GM21619 (cell line): ENCODE results near the gene SORCS1.

Source experiments
- ATAC-seq: cut with Tn5 transposase; IDR thresholded peaks from one replicate; pipeline ENCODE4 v1.9.1; 2021; ENCODE audit not compliant: unreplicated experiment

Gene SORCS1

DNA sequence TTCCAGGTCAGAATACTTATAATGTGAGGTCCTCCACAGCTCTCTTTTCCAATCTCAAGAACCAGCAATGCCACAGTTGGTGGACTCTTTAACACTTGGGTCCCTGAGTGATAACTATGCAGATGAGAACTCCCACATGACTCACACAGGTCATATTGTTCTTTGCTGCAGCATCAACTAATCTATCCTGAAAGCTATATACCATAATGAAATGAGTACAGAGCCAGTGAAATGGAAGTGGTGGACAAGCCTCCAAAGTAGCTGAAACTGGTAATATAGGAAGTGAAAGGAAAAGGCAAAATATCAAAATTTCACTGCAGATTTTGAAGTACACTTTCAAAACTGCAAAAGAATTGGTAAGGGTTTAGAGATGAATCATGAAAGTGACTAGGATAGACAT lies 45.6 kb downstream of the SORCS1 start:
- ATAC-seq = no peak

DNA sequence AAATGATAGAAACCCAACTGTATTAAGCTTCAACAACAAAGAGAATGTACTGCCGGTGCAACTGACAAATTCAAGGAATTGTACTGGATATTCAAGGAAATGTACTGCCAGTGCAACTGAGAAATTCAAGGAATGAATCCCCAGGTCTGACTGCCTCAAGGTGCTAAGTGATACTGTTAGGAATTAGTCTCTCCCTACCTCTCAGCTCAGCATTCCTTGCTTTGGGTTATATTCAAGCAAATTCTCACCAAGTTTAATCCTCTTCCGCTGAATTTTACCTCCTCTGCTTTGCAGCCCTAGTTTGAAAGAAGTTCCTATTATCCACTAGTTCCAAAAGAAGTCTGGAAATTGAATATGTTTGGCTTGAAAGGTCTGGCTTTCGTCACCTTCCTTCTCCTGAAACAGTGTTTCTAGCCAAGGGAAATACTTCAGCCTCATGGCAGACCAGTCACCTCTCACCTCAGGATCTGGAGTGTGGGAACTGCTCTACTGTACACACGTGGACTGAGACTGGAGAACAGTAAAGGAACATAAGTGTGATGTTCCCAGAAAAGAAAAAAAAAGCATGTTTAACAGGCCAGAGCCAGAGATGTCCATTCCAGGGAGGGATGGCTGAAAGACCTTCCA lies 60.4 kb downstream of the SORCS1 start:
- ATAC-seq = no peak

DNA sequence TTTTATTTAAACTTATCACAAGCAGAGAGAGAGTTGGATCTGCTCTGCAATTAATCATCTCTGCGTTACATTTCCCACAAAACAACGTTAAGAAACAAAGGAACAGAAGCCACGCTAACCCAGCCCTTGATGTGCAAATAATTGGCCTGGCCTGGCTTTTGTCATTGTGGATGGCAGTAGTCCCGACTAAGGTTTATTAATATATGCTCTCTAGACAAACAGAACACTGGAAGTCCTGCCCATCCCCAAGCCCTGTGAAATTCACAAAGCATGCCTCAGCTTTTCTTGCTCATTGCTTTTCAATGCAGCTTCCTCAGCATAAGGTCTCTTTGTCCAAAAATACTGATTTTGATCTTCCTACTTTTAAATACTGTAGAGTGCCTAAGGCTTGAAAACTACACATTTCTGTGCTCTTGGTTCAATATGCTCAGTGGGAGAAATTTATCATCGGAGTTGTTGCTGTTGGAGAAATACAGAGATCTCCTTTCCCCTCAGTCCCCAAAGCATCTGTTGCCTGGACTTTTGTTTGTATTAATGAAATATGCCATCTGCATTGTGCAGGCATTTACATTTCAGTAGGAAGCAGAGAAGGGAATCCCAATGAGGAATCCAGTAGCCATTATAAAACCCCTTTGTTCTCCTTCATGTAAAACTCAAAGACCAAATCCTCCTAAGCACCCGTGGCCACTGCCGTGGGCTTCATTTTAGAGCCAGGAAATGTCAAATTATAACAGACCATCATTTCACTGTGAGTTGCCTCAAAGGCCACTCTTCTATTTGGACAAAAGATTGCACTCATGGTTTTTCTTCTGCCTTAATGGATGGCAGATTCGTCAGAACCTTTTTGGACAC lies 61.1 kb downstream of the SORCS1 start:
- ATAC-seq = no peak

DNA sequence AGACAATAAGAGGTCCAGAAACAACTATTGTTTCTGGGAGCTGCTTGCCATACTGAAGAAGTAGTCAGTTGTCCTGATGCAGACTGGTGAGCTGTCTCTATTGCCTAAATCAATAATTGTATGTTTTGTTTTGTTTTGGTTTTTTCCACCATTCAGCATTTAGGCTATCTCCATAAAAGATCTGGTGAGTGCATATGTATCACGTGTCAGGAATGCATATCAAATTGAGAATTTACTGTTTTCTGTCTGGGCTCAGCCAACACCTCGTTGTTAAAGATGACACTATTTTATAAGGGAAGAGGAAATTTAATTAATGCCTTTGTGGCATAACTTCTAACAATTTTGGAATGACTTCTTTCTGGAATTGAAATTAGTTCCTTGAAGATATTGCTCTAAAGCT lies 66.2 kb downstream of the SORCS1 start:
- no peak for ATAC-seq

DNA sequence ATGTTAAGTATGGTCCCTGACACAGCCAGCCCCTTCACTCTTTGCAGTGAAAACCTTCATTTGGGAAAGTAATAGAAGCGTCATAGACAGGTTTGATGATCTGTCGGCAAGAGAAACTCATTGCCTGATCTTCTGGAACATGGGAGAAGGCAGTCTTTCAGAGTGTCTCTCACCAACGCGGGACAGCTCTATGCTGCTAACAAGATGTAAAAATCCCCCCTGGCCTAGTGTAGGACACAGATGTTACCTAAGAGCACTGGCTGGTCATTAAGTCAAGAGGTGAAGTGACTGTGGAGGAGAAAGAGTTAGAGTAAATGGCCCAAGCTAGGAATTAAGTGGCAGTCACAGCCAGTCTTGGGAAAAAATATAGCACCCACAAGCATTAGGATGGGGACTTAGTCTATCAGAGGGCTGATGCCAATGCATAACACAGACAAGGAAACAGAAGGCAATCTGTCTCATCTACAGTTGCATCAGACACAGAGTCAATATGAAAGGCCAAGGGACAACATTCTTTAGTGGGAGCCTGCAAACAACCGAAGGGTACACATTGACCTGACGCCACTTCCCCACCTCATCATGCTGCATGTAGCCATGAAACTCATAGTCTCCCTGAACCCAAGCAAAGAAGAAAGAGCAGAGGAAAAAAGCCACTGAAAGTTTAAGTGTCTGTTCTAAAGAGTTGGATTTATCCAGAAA lies 69.5 kb downstream of the SORCS1 start:
- ATAC-seq = no peak

DNA sequence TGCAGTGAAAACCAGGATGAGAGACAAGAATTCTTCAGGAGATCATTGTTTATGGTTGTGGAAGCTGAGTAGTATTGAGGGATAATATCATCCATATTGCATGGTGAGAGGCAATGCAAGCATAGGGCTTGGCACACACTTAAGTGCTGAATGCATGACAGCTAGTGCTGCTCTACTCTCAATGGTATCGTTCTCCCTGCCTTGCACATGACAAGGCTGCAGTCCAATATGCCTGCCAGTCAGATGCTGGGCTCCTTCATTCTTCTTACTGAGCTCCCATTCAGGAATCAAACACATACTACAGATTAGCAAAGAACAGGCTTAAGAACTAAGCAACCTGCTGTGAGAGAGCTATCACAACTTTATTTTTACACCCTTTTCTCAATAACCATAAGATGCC lies 72.2 kb downstream of the SORCS1 start:
- ATAC-seq = no peak

DNA sequence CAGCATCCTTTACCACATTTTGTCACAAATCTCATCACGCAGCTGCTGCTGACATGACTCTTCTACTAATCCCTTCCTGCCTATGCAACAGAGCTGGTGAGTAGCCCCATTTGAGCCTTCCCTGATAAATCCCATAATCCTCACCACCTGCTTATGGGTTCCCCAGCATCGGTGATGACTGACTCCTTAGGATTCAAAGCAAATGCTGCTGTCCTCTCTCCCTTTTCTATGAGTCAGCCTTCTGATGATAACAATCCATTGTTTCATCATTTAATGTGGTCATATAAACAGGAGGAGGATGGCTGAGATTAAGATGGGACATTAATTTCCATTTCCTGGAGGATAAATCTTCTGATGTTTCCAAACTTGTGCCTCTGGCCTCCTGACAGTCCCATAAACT lies 73.4 kb downstream of the SORCS1 start:
- ATAC-seq = no peak

DNA sequence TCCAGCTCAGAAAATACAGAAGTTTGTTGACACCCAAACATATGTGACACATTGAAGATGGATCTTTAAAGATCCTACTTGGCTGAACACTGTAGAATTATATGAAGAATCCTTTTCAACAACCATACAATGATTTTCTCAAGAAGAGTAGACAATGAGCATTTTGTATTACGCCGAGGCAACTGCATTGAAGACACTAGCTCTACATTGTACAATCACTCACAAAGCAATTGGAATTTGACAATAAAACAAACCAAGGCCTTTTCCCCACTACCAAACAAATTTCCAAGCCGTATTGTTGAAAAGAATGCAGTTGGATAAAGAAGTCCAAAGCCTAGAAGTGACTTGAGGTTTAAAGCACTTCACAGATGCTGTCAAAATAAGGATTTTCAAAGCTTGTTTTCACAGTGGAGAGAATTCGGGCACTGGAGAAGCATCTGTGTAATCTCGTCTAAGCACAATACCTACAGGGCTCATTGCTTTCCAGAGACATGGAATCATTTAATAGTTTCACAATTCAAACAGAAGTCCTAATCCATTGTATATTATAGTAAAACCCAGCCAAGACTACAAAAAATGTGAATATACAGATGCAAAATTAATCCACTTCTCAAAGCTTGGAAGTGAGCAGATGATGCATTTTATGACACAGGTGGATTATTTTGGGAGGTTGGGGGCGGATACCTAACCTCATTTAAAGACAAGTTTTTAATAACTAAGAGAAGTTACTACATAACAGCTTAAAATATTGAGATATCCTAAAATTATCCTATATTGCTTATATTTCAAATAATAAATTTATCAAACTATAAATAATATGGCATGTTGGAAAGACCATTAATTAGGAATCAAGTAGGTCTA lies 78.6 kb downstream of the SORCS1 start:
- no peak for ATAC-seq

DNA sequence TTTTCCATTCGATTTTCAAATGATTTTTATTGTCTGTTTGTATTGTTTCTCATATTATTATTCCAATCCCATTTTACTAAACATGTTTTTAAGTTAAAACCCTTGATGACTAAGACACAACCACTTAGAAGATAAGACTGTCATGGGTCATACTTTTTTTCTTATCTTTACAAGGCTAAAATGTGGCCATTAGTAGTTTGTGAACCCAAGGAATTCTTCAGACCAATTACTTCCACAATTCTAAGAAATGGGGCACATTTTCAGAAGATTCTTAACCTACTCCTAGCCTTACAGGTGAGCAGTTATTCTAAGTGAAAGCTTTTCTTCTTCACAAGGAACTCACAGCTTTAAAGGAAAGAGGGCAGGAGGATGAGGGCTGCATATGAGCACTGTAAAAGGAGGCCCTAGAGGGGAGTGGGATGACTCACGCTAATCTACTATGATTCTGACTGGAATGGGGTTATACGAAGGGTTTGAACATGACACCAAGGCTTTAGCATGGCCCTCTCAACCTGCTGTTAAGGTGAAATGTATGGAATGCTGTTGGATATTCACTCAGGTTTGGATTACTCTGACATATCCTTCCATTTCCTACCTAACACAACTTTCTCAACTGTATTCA lies 81.0 kb downstream of the SORCS1 start:
- no peak for ATAC-seq

DNA sequence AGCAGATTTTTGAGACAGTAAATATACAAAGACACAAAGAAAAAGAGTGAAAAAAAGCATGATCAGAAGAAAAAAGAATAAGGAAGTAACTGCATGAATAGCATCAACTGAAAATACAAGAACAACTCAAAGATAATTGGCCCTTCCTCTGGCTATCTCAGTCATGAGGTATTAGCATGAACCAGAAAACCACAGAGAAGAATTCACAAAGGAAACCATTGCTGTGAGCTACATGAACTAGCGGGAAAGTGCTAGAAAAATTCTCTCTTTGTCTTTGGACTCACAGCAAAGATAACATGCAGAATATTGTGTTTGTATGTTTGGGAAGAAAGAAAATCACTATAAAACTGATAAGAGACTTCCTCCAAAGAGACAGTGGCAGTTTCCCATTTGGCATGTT lies 82.9 kb downstream of the SORCS1 start:
- ATAC-seq = no peak

DNA sequence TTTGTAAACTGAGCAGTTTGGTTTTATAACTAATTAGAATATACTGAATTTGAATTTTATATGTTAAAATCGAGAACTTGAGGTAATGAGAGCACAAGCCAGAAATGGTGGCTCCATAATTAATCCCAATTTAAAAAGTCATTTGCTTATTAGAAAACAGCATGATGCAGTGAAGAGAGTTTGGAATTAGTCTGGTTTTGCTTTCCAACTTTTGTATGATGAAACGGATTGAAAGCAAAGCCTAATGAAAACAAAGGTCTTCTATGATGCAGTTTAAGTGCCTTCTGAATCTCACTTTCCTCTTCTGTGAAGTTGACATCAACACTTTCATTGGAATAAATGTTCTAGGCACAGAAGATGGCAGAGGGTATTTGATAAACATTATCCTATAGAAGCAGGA lies 89.4 kb downstream of the SORCS1 start:
- ATAC-seq = no peak

DNA sequence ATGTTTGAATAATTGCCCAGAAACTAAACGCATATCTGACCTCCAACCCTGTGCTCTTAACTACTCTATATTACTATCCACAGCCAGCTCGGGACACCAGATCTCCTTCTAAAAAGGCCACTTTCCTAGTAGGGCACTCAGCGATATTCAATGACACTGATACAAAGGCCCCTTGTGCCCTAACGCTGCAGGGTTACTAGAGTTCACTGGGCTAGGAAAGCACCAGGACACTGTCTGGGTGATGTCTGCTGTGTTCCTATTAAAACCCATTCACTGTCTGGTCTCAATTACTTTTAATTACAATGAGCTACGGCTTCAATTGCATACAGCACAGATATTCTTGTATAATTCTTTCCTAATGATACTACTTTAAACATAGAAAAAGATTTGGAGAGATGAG lies 91.7 kb downstream of the SORCS1 start:
- no peak for ATAC-seq

DNA sequence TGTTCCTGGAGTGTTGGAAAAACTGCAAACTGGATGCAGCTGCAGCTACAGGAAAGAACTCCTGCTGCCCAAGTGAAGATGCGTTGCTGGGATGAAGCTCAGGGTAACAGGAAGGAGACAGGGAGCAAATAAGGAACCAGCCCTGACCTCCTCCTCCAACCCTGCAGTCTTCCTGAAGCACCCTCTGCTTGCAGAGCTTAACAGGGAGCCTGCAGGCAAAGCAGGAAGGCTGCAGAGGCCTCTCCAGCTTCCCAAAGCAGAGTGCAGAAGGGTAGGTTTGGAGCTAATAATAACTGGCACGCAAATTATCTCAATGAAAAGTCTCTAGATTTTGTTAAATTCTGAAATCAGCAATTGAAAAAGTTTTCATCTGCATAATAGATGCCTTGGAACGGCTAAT lies 92.5 kb downstream of the SORCS1 start:
- no peak for ATAC-seq

DNA sequence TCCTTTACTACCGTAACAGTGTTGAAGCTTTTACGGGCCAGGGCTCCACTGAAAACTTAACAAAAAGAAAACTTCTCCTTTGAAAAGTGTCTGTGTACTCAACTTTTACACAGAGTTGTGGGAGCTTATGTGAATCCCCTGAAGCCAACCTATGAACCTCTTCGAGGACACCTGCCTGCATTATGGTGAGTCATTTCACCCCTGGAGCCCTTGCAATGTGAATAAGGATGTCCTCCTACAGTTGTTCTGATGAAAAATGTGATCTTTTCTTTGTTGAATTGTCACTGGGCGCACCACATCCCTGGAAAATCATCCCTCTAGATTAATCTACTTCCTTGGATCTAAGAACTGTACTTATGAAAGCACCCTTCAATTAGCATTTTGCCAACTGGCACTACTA lies 93.2 kb downstream of the SORCS1 start:
- ATAC-seq = no peak

DNA sequence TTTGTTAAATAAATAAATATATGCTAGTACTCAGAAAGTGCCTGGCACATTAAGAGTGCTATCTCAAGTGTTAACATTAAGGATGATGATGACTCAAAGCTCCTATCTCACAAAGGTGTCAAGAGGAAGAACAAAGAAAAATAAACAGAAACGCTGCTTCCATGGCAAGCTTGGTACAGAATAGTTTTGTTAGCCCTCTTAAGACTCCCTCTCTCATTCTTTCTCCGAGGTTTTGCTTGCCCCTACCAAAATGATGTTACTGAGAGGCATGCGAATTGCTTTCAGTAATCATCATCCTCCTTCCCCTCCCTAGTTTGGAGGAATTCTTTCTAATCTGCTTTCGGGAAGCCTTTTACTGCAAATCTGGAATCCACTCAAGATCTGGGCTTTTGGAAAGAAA lies 96.7 kb downstream of the SORCS1 start:
- no peak for ATAC-seq

DNA sequence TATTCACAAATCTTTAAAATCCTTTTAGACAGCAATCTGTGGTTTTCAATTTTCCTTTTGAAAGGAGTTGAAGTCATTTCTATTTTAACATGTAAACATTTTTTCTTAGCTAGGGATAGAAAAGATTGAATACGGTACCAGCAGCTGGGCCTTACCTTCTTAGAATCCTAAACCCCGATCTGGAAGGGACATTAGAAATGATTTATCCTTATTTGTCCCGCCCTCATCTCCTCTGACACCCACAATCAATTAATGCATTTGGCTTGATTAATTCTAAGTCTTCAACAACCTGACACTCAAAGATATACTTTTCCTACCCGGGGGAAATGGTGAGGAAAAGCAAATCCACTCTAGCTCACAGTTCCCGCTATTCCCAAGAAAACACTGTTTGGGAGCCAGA lies 100.4 kb downstream of the SORCS1 start:
- ATAC-seq = no peak

DNA sequence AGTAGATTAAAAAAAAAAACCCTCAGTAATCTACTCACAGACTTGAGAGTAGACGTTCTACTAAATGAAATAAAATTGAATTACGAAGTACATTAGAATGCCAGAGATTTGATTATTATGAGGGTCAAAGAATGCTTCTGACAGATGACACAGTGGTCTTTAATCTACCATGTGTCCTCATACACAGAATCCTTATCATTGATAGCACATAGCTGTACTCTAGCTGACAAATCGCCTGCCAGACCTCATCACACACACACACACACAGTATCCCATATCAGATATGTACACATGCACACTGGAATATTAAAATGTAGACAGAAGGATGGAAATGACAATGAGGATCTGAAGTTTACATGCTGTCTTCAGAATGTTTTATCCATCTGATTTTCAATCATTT lies 104.6 kb downstream of the SORCS1 start:
- ATAC-seq = no peak

DNA sequence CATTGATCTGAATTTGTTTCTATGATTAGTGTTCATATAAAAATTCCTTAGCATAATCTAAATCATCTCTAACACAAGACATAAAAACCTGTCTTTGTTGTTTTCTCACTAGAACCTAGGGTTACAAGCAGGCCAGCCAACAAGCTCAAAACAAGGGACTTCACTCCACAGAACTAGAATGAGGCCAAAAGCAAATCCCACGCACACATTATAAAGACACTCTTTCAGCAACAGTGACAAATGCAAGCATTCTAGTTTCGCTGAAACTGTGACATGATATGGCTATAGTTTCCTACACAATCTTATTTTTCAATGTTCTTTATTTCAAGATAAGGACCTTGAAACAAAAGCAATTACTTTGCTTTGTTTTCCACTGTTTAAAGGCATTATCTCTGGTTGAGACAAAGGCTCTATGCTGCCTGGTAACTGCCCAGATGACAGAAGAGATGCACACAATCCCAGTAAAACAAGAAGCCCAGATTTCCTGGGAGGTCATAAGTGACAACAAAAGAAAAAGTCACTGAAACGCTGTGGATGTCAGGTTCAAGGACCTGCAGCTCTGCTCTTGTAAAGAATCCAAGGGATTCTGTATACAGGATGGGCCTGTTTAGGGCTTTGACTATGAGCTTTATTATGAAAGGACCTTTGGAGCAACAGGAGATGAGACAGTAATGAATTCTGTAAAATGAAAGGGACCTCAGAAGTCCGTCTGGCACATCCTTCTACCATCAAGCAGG lies 105.3 kb downstream of the SORCS1 start:
- no peak for ATAC-seq

DNA sequence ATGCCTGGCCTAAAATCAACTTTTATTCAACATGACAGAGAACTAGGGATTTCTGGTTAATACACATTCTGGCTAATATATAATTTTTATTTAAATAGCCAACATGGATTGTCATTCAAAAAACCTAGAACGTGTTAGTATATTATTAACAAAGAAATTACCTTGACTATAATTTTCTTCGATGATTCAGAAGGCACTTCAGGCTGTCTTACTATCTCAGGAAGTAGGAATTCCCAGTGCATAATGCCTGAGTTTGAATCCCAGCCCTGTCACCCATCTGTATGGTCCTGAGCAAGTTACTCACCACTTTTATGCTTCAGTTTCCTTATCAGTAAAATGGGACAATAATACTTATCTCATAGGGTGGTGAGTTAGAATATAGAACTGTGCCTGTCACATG lies 106.2 kb downstream of the SORCS1 start:
- no peak for ATAC-seq

DNA sequence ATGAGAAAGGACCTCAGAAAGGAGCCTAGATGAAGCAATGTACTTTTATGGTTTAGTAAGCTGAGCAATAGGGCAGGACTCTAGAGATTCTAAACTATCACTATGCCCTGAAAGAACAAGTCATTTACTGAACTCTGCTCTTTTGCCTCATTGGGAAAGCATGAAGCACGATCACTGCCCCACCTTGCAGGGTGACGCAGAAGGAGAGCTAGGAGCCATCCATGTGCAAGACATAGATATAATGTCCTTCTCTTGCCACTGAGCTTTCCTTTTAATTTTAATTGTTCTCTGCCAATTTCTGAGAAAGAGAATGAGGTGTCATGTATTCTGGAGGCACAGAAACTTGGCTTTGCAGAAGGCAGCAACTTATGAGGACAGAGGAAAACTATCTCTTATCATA lies 108.3 kb downstream of the SORCS1 start:
- no peak for ATAC-seq
